HG03159 (cell line): Measurements from ENCODE around the gene PRSS16.

Experiments used
- ATAC-seq: cut with Tn5 transposase; IDR thresholded peaks from one replicate; pipeline ENCODE4 v1.9.1; 2021; ENCODE audit warnings: mild to moderate bottlenecking, moderate library complexity; ENCODE audit not compliant: unreplicated experiment

The PRSS16 gene

DNA sequence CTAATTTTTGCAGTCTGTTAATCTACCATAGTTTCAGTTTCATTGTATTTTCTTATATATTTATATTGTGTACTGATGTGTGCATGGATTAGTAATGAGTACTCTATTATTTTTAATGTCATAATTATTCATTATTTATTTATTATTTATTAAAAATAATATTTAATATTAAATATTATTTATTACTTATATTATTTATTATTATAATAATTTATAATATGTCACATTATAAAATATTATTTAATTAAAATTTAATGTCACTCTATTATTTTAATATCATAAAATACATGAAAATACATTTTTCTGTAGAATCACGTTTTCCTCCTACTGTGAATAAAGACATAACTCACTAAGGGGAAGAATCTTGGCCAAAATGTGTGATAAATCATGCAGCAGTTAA, 34.1 kb downstream of the PRSS16 start:
- ATAC-seq, result no peak

DNA sequence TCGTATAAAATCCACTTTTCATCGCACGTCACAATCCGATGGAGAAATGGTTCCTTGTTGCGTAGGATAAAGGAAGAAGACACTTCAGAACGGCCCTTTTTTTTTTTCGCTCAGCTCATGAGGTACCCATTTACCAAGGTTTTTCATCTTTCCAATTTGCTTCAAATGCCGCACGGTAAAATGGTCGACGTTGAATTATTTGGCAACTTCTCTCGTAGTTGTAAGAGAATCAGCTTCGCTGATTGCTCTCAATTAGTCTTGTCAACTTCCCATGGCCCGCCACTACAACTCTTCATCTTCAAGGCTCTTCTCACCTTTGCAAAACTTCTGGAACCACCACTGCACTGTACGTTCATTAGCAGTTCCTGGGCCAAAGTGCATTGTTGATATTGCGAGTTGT, 35.8 kb downstream of the PRSS16 start:
- no peak for ATAC-seq

DNA sequence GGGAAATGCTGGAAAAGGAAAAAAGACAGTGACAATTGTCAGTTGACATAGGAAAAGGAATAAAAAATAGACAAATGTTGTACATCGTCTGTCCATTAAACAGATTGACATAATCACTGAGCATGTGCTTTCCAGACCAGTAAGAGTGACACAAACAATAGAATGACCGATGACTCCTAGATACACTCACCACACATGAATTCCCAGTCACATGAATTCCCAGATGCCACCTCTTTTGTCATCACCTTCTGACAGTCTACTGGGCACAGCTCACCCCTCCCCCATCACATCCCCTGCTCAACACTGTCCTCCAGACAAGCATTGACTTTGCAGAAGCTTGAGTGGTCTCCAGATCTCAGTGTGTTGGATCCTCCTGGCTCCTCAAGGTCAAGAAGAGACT, 38.6 kb downstream of the PRSS16 start:
- ATAC-seq, result no peak

DNA sequence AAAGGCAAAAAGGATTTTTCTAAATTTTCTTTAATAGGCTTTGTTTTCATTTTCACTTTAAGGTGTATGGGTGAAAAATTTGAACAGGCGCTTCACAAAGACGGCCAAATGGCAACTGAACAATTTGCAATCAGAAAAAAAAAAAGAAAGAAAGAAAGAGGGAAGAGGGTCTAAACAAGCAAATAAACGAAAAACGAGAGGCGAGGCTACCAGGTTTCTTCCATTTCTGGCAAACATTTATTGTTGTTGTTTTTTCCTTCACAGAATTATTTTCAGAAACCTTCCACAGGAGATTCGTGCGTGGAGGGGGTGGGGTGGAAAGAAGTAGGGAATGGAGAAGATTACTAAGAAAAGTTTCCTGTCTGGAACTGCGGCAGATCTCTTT, 40.2 kb downstream of the PRSS16 start:
- ATAC-seq, result no peak

DNA sequence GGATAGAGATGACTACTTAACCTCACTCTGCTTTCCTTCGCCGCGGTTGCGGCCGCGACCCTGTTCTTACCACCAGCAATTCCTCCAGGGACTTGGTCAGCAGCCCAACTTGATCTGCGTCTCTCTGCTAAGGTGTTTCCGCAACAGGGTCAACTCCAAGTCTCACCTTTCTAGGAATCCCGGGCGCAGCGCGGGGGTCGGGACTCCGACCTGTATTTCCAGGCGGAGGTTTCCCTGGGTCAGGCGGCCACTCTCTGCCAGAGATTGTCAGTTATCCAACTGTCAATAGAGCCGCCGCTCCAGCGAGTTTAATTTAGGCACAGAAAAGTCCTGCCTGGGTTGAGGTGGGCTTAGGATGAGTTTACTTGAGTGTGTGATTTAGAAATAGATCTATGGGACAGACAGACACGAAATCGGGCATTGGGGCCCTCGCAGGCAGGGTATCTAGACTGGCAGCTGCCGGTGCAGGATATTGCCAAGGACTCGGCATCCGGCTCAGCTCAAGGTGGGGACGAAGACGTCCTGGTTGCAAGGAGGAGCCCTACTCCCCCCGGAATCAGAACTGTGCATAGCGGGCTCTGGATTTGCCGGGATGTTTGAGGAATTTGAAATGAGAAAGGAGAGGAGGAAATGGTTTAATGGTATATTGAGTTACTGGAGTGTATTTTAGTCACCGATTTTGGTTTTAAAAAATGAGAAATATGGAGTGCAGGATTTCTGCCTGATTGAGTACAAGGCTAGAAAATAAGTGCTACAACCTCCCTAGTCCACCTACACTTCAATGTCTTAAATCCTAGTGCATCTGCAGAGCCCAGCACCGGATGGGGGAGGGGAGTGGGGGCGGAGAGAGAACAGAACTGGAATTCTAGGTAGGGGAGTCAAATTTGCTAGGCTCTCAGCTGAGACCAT, 40.9 kb downstream of the PRSS16 start:
- ATAC-seq, result no peak

DNA sequence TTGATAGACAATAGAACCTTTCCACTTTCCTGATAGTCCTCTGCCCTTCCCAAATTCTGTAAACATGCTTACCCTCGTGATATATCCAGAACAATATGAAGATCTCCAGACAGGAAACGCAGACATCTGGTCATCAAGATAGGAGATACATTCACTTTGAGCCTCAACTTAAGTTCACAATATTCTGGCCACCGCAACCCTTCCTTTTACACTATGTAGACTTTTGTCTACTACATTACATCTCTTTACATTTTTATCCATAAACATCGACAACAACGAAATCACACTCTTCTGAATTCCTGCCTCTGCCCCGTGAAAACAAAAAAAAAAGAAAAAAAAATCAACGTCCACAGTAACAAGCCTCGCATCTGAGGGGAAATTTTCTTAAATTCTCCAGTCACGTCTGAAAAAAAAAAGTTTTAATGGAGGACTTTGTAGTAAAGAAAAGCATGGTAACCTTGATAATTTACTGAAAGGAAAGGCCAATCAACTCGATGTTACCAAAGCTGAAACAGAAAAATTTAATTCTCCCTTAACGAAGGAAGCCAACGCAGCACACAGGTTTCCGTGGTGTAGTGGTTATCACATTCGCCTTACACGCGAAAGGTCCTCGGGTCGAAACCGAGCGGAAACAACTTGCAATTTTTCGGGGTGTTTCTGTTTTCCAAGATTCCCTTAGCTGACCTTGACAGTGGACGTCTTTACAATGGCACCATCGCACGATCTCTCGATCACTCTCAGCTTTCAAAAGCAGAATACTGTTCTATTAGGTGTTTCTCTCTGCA, 42.8 kb downstream of the PRSS16 start:
- no peak for ATAC-seq

DNA sequence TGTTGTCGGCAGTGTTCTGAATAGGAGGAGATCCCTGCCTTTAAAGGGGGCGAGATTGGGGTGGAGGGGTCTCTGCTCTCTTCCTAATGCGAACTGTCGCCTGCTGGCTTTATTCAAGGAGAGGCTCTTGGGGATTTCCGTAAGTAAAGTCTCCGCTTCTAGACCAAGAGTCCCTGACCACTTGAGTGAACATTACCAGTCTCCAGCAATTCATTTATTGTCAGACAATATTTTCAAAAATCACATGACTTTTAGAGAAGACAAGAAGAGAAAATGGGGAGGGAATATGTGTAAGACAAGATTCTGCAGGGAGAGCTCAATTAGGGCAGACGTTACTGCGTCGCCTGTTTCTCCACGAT, 43.3 kb downstream of the PRSS16 start:
- no peak for ATAC-seq

DNA sequence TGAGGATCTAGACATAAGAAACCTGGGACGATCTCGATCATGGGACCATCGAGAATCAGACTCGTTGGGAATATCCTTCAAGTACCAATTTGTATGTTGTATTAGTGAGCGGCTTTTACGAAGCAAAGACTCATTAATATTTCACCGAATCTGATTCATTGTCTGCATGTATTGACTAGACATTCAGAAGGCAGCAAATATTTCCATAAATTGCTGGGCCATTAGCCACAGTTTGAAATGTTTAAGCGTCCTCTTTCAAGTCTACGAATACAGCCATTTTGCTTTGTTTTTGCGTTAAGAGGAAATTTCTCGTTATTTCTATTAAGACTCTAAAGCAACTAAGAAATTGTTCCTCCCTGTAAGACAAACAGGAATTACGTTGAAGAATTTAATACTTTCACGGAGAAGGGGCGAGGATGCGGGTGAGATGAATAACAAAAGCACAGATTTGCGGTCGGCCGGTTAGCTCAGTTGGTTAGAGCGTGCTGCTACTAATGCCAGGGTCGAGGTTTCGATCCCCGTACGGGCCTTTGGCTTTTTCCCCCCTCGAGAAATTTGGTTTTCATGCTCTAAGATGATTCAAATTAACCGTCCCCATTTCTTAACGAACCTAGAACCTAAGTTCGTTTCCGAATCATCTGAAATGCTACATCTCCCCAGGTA, 46.1 kb downstream of the PRSS16 start:
- no peak for ATAC-seq

DNA sequence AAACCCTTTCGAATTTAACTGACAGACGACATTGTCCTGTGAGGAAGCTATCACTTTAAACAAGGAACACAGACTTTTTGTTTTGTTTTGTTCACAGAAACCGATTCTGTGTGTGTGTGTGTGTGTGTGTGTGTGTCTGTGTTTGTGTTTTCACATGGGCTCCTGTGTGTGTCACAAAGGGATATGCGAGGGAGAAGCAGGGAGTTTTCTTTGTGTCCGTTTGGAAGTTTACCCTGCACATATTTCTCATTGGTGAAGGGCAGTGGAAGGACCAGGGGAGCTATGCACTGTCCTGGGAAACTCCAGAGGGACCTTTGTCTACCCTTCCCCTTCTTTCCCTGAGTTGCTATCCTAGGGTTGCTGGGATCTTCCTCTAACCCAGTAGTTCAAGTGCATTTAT, 46.9 kb downstream of the PRSS16 start:
- ATAC-seq, result no peak

DNA sequence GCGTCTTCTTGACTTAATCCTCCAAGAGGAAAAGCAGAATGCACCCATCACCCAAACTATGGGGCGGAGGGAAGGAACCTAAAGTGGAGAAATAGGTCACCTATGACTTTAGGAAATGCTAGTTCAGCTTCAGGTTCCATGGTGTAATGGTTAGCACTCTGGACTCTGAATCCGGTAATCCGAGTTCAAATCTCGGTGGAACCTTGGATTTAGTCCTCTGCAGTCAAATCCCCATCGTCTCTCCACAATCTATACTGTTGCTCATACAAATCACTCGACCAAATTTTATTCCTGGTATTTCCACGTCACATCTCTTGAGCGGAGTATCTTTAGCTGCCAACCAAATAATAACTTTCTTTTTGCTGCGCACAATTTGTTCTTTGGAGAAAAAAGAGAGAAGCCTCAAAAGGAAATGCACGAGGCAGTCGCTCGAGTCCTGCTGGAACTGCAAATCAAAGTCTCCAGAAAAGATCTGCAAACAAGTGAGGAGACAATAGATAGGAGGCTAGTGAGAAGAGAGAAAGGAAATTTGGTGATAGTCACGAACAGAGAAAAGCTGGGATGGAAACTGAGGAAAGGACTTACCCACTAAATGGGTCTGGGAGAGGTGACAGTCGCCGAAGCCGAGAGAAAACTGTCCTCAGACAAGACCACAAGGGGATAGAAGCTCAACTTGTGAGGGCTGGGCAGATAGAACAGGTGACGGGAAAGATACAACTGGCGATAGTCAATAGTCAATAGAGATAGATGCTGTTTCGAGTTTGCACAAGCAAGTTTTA, 48.0 kb downstream of the PRSS16 start:
- no peak for ATAC-seq

DNA sequence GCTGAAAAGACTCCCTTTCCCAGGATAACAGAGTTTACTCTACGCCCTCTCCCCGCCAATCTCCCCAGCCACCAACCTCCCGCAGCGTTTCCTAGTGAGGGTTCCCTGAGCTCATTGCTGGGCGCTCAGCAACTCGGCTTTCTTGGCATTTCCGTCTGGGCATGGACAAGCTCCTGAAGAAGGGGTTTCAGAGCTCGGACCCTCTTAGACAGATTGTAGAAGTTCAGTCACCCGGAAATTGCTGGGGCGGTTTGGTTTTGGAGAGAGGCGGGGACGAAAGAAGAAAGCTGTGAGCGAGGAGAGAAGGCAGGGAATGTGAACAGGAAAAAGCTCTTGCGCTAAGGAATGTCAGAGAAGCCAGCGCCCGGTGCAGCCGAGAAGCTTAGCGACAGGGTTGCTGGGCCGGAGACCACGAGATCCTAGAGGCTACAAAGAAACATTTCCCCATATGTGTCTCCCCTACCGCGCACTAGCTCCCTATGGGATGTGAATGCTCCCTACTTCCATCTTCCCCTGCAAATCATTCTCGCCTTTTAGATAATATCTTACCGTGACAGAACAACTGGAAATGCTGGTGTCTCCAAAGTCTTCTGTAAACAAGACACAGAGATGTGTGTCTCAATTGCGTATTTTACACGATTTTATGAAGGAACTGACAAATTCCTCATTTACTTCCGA, 48.7 kb downstream of the PRSS16 start:
- ATAC-seq, result no peak

DNA sequence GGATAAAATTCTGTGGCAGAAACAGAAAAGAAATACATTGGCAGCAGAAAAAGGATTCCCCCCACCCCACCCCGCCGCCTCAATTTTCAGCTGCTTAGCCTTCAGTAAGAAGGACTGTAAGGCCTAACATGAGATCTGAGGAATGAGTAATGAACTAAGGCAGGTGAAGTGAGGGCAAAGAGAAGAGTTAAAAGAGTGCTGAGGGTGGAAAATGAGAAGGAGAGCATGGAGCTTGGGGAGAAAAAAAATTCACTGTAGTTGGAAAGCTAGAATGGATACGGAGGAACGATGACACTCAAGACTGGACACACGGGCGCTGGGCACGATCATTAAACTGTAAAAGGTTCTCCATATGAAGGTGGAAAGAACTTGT, 50.0 kb downstream of the PRSS16 start:
- no peak for ATAC-seq

DNA sequence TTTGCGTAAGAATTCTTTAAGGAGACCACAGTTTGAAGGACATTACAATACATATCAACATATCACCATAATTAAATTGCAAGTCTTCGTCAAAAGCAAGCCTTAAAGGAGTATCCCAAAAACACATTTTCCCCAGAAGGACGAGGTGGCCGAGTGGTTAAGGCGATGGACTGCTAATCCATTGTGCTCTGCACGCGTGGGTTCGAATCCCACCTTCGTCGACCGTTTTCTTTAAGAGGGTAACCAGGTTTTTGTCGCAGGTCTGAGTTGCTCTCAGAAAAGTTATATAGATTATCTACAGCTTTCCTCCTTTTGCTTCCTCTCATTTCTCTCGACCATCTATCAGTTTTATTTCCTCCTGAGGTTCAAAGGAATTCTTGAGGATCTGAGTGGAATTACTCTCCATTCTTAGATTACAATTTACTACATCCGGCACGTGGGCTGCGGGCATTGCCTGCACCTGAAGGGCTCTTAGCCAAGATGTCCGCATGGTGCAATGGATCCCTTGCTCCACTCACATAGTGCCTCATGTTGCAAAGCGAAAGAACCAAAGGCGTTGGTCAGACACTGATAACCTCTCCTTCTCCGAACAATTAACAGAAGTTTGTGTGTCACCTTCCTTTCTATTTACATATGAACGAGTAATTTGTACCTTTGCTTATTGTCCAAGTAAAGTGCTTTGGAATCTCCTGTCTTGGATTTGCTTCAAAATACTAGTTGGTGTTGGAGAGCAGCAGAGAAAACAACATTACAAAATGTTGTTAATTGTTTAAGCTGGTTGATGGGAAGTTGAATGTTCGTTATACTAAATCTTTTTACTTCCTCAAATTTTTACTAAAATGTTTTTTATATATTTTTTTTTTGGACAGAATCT, 50.6 kb downstream of the PRSS16 start:
- ATAC-seq, result no peak

DNA sequence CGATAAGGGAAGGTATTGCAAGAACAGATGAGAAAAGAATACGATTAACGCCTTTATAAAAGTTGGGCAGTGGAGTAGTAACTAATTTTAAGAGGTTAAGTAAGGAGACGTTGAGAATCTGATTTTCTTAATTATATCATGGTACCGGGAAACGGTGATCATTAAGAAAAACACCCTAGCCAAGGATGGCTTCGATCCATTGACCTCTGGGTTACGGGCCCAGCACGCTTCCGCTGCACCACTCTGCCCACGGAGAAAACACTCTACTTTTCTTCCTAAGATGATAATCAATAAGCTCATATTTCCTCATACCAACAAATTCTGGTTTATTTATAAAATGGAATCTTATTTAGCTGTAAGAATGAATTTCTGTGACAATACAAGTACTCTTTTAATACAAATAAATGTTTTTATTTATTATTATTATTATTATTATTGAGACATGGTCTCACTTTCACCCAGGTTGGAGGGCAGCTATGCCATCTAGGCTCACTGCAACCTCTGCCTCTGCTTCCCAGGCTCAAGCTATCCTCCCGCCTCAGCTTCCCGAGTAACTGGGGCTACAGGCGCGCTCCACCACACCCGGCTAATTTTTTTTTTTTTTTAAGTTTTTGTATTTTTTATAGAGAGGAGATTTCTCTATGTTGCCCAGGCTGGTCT, 56.2 kb downstream of the PRSS16 start:
- no peak for ATAC-seq
